Measurements from ENCODE around the gene ARHGEF25. TPM values are rescaled to one million over a fixed set of nuclear protein-coding genes. Genes with fewer than 3 reads are reported as not detected.
A peak's percentile ranks its signal among the peaks of the same experiment; 100 is the strongest.
"Not testable (repeated sequence)": the region's sequence is repeated elsewhere in the genome, so short reads cannot be mapped to it uniquely, and the experiment has no call there.

The ARHGEF25 gene
- total RNA-seq, 4 donors from 2014 or later, result 14.7 to 28.8 (median 20.0) TPM

- DNase-seq (ENCODE audit: low spot score) (no peak), ATAC-seq (ENCODE audit: low FRiP score) (no peak)
- TF ChIP-seq CTCF (IDR thresholded peaks at IDR 0.05), result no peak
Measured at GRCh38 chr12:57654042-57654441, 42.8 kb downstream of the ARHGEF25 start.

DNA sequence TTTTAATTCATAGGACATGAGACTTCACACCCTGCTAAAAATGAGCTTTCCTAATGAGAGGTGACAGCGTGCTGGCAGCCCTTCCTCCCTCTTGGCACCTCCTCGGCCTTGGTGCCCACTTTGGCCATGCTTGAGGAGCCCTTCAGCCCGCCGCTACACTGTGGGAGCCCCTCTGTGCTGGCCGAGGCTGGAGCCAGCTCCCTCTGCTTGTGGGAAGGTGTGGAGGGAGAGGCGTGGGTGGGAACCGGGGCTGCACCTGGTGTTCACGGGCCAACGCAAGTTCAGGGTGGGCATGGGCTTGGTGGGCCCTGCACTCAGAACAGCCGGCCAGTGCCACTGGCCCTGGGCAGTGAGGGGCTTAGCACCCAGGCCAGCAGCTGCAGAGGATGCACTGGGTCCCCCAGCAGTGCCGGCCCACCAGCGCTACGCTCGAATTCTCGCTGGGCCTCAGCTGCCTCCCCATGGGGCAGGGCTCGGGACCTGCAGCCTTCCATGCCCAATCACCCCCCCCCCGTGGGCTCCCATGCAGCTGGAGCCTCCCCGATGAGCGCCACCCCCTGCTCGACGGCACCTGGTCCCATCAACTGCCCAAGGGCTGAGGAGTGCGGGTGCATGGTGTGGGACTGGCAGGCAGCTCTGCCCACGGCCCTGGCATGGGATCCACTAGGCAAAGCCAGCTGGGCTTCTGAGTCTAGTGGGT lies 44.5 kb downstream of the ARHGEF25 start:
- DNase-seq (ENCODE audit: low spot score) (no peak), ATAC-seq (ENCODE audit: low FRiP score) (no peak)
- TF ChIP-seq CTCF (IDR thresholded peaks at IDR 0.05), result no peak

GRCh38 chr12:57656408-57656807 lies 45.2 kb downstream of the ARHGEF25 start:
- not testable (repeated sequence) for DNase-seq (ENCODE audit: low spot score); ATAC-seq (ENCODE audit: low FRiP score)

DNA sequence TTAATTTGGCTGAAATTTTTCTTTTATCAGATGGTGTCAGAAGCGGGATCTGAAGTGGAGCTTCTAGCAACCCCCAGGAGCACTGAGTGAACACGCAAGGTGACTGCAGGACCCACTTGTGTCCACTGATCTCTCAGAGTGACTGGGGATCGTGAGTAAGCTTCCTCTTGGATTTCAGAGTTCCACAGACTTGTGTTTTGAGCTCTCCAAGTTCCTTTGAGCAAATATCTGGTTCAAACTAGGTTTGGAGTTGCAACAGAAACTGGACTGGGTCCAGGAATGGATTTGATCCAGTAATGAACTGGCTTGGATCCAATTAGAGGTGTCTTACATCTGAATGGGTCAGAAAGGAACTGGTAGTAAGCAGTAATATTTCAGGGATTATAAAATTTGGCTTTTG lies 46.5 kb downstream of the ARHGEF25 start:
- no peak for TF ChIP-seq CTCF (IDR thresholded peaks at IDR 0.05)
- ATAC-seq (ENCODE audit: low FRiP score) (peak; percentile 76), DNase-seq (ENCODE audit: low spot score) (no peak)

DNA sequence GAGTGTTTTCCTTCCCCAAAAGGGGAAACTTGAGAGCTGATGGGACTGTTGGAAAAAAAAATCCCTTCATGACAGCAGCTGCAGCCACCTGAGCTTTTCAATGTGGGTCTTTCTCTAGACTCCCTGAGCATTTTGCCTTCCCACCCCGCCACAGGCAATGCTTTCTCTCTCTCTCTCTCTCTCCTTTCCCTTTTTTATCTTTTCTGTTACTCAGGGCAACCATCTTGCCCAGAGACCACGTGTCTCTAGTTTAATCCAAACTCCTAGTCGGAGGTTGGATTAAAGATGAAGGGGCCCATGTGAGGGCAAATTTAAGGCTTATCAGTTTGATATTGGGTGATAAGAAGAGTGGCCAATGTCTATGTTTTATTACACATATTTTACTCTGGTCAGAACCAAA lies 47.7 kb downstream of the ARHGEF25 start:
- ATAC-seq (ENCODE audit: low FRiP score) (no peak), DNase-seq (ENCODE audit: low spot score) (no peak)
- no peak for TF ChIP-seq CTCF (IDR thresholded peaks at IDR 0.05)

GRCh38 chr12:57661376-57661775 lies 50.1 kb downstream of the ARHGEF25 start:
- DNase-seq (ENCODE audit: low spot score) (no peak), ATAC-seq (ENCODE audit: low FRiP score) (no peak)
- no peak for TF ChIP-seq CTCF (IDR thresholded peaks at IDR 0.05)

DNA sequence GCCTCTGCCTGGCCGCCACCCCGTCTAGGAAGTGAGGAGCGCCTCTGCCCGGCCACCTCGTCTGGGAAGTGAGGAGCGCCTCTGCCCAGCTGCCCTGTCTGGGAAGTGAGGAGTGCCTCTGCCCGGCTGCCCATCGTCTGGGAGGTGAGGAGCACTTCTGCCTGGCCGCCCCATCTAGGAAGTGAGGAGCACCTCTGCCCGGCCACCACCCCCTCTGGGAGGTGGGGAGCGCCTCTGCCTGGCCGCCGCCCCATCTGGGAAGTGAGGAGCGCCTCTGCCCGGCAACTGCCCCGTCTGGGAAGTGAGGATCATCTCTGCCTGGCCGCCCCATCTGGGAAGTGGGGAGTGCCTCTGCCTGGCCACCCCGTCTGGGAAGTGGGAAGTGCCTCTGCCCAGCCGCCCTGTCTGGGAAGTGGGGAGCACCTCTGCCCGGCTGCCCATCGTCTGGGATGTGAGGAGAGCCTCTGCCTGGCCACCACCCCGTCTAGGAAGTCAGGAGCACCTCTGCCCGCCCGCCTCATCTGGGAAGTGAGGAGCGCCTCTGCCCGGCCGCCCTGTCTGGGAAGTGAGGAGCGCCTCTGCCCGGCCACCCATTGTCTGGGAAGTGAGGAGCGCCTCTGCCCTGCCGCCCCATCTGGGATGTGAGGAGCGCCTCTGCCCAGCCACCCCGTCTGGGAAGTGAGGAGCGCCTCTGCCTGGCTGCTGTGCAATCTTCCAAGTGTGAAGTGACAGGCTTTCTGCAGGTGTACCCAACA lies 54.0 kb downstream of the ARHGEF25 start:
- ATAC-seq (ENCODE audit: low FRiP score); DNase-seq (ENCODE audit: low spot score): not testable (repeated sequence)

Other genes starting within 250 kb of the ARHGEF25 start
- 10 to 100 TPM; 24.2 to 47.3 (median 26.7) TPM for gene R3HDM2, start 180.4 kb upstream of the ARHGEF25 start, total RNA-seq
- gene INHBC, start 176.7 kb upstream of the ARHGEF25 start, total RNA-seq, result not detected
- gene INHBE, start 156.1 kb upstream of the ARHGEF25 start, total RNA-seq, result under 1 TPM in 1 of 4 donors, not detected in 3; 0.25 TPM
- under 1 TPM in 3 of 4 donors, not detected in 1; 0.09 to 0.60 (median 0.19) TPM for gene GLI1, start 151.7 kb upstream of the ARHGEF25 start, total RNA-seq
- gene ARHGAP9, start 131.6 kb upstream of the ARHGEF25 start, total RNA-seq, result 10 to 100 TPM; 13.8 to 85.6 (median 29.8) TPM
- 100 to 1,000 TPM in 1 of 4 donors, 10 to 100 TPM in 3; 53.5 to 108 (median 58.4) TPM for gene MARS1, start 123.4 kb upstream of the ARHGEF25 start, total RNA-seq
- 10 to 100 TPM; 31.5 to 66.6 (median 35.5) TPM for gene DDIT3, start 90.9 kb upstream of the ARHGEF25 start, total RNA-seq
- 10 to 100 TPM; 11.8 to 40.2 (median 15.2) TPM for gene MBD6, start 88.6 kb upstream of the ARHGEF25 start, total RNA-seq
- gene DCTN2, start 64.2 kb upstream of the ARHGEF25 start, total RNA-seq, result 100 to 1,000 TPM in 3 of 4 donors, 10 to 100 TPM in 1; 96.0 to 134 (median 123) TPM
- gene KIF5A, start 61.4 kb upstream of the ARHGEF25 start, total RNA-seq, result under 1 TPM in 2 of 4 donors, not detected in 2; 0.09 to 0.13 TPM
- gene PIP4K2C, start 20.2 kb upstream of the ARHGEF25 start, total RNA-seq, result 10 to 100 TPM; 16.9 to 21.3 (median 17.6) TPM
- 10 to 100 TPM in 3 of 4 donors, 1 to 10 TPM in 1; 8.0 to 21.7 (median 13.3) TPM for gene DTX3, start 6.6 kb upstream of the ARHGEF25 start, total RNA-seq
- 1 to 10 TPM in 2 of 4 donors, under 1 TPM in 2; 0.36 to 3.0 (median 1.0) TPM for gene B4GALNT1, start 21.8 kb downstream of the ARHGEF25 start, total RNA-seq
- 100 to 1,000 TPM; 259 to 325 (median 286) TPM for gene OS9, start 82.7 kb downstream of the ARHGEF25 start, total RNA-seq
- gene AGAP2, start 127.3 kb downstream of the ARHGEF25 start, total RNA-seq, result 1 to 10 TPM; 1.2 to 7.1 (median 1.9) TPM
- gene TSPAN31, start 133.6 kb downstream of the ARHGEF25 start, total RNA-seq, result 10 to 100 TPM; 41.8 to 70.7 (median 65.7) TPM
- gene CDK4, start 140.9 kb downstream of the ARHGEF25 start, total RNA-seq, result 10 to 100 TPM; 81.9 to 96.2 (median 89.0) TPM
- 1 to 10 TPM; 2.4 to 8.7 (median 5.1) TPM for gene MARCHF9, start 143.7 kb downstream of the ARHGEF25 start, total RNA-seq
- 1 to 10 TPM in 2 of 4 donors, under 1 TPM in 1, not detected in 1; 0.19 to 5.6 (median 2.8) TPM for gene CYP27B1, start 155.6 kb downstream of the ARHGEF25 start, total RNA-seq
- 10 to 100 TPM; 11.2 to 39.3 (median 15.2) TPM for gene METTL1, start 160.7 kb downstream of the ARHGEF25 start, total RNA-seq
- gene EEF1AKMT3, start 161.2 kb downstream of the ARHGEF25 start, total RNA-seq, result 10 to 100 TPM in 1 of 4 donors, 1 to 10 TPM in 3; 6.1 to 10.9 (median 9.3) TPM
- 10 to 100 TPM; 20.2 to 36.6 (median 25.6) TPM for gene TSFM, start 171.4 kb downstream of the ARHGEF25 start, total RNA-seq
- 1 to 10 TPM; 6.4 to 9.5 (median 8.7) TPM for gene AVIL, start 207.3 kb downstream of the ARHGEF25 start, total RNA-seq
- gene CTDSP2, start 235.3 kb downstream of the ARHGEF25 start, total RNA-seq, result 100 to 1,000 TPM; 106 to 179 (median 150) TPM

All from omental fat pad (tissue), 4 donors.